Liver (tissue), 9 donors: Measurements from ENCODE around the gene CISTR. TPM values are rescaled to one million over a fixed set of nuclear protein-coding genes. Genes with fewer than 3 reads are reported as not detected.

Experiments used
- DNase-seq: peaks from one replicate; pipeline ENCODE4 v3.0.0-alpha.2; 2017; ENCODE audit warnings: low spot score
- H3K27ac ChIP-seq, 2 donors: one replicate each; pipeline ENCODE4 v1.7.0; 2013; ENCODE audit warnings: inconsistent platforms in 2 of 2, low read length in 2 of 2, control low read depth in 1 of 2, low read depth in 1 of 2, mild to moderate bottlenecking in 1 of 2
- H3K27me3 ChIP-seq, 4 donors: one replicate each; pipeline versions ENCODE4 v1.6.1 to v1.7.0; 2013; ENCODE audit warnings: low read length in 3 of 4, inconsistent platforms in 1 of 4, mild to moderate bottlenecking in 1 of 4, moderate library complexity in 1 of 4; ENCODE audit not compliant: control insufficient read depth in 4 of 4, insufficient read depth in 4 of 4
- H3K36me3 ChIP-seq, 4 donors: one replicate each; pipeline versions ENCODE4 v1.6.1 to v1.7.0; 2013; ENCODE audit warnings: low read length in 3 of 4, mild to moderate bottlenecking in 3 of 4, low read depth in 1 of 4, moderate library complexity in 1 of 4; ENCODE audit not compliant: control insufficient read depth in 4 of 4, insufficient read depth in 3 of 4
- H3K4me1 ChIP-seq, 4 donors: one replicate each; pipeline versions ENCODE4 v1.6.1 to v1.7.0; 2013; ENCODE audit warnings: low read length in 3 of 4, mild to moderate bottlenecking in 3 of 4, moderate library complexity in 1 of 4; ENCODE audit not compliant: control insufficient read depth in 4 of 4, insufficient read depth in 4 of 4
- H3K4me3 ChIP-seq, 3 donors: one replicate each; pipeline versions ENCODE4 v1.6.1 to v1.7.0; 2013; ENCODE audit warnings: low read length in 3 of 3, control low read depth in 1 of 3, low read depth in 1 of 3, mild to moderate bottlenecking in 1 of 3
- H3K9ac ChIP-seq, 2 donors: one replicate each; pipeline ENCODE4 v1.7.0; 2013; ENCODE audit warnings: low read length in 2 of 2, mild to moderate bottlenecking in 2 of 2, moderate library complexity in 2 of 2, control low read depth in 1 of 2, low read depth in 1 of 2
- H3K9me3 ChIP-seq, 4 donors: one replicate each; pipeline versions ENCODE4 v1.6.1 to v1.7.0; 2013; ENCODE audit warnings: low read length in 3 of 4; ENCODE audit not compliant: control insufficient read depth in 4 of 4
- EGR1 ChIP-seq, 2 donors: IDR thresholded peaks; 2 replicates each; pipeline ENCODE4 v1.6.1; 2016 to 2018; ENCODE audit warnings: antibody characterized with exemption in 2 of 2, low read depth in 2 of 2
- FOXA1 ChIP-seq: IDR thresholded peaks from 2 replicates; pipeline ENCODE4 v1.6.1; 2016; ENCODE audit warnings: antibody characterized with exemption
- FOXA2 ChIP-seq: IDR thresholded peaks from 2 replicates; pipeline ENCODE4 v1.6.1; 2016; ENCODE audit warnings: antibody characterized with exemption
- GABPA ChIP-seq, 2 donors: IDR thresholded peaks in 1 of 2; conservative IDR thresholded peaks in 1 of 2; 2 replicates each; pipeline ENCODE4 v1.6.1; 2016; ENCODE audit warnings: antibody characterized with exemption in 2 of 2, mild to moderate bottlenecking in 1 of 2, moderate library complexity in 1 of 2
- HNF4G ChIP-seq: IDR thresholded peaks from 2 replicates; pipeline ENCODE4 v1.6.1; 2016; ENCODE audit warnings: antibody characterized with exemption
- JUND ChIP-seq, 2 donors: IDR thresholded peaks; 2 replicates each; pipeline ENCODE4 v1.6.1; 2016; ENCODE audit warnings: antibody characterized with exemption in 2 of 2
- NR2F2 ChIP-seq: IDR thresholded peaks from 2 replicates; pipeline ENCODE4 v1.6.1; 2016; ENCODE audit warnings: antibody characterized with exemption
- RAD21 ChIP-seq, 2 donors: IDR thresholded peaks; 2 replicates each; pipeline ENCODE4 v1.6.1; 2016; ENCODE audit warnings: antibody characterized with exemption in 2 of 2, mild to moderate bottlenecking in 2 of 2
- RXRA ChIP-seq, 2 donors: IDR thresholded peaks; 2 replicates each; pipeline ENCODE4 v1.6.1; 2017 to 2018; ENCODE audit warnings: antibody characterized with exemption in 2 of 2, mild to moderate bottlenecking in 1 of 2
- SP1 ChIP-seq: IDR thresholded peaks from 2 replicates; pipeline ENCODE4 v1.6.1; 2018; ENCODE audit warnings: antibody characterized with exemption, mild to moderate bottlenecking
- TAF1 ChIP-seq: conservative IDR thresholded peaks from 2 replicates; pipeline ENCODE4 v1.6.1; 2016; ENCODE audit warnings: antibody characterized with exemption, mild to moderate bottlenecking
- YY1 ChIP-seq: IDR thresholded peaks from 2 replicates; pipeline ENCODE4 v1.6.1; 2016; ENCODE audit warnings: antibody characterized with exemption, mild to moderate bottlenecking
- WGBS: extraction: QIAGEN DNeasy Blood & Tissue Kit; methylation state at CpG from one replicate; pipeline ENCODE4 v1.1.7; 2013; 5-methylcytosine and 5-hydroxymethylcytosine counted together
- polyA plus RNA-seq, 2 donors: library from polyadenylated mRNA; stranded (reverse) in 1 of 2; unstranded in 1 of 2; fragments of 200-250 nt in 1 of 2; fragments of >200 nt in 1 of 2; fragmentation: Nextera tagmentation in 1 of 2; extraction: Ambion mirVana in 1 of 2; gene quantifications; one replicate each; pipeline versions ENCODE4 v1.2.1 to v1.2.3, GENCODE V29; 2013 to 2015
- total RNA-seq, 2 donors: library from RNA; depleted of rRNA; stranded (reverse); fragments of >200 nt; gene quantifications; one replicate each; pipeline ENCODE4 v1.2.3, GENCODE V29; 2014
- TF ChIP-seq, protein P1 (sequence below): IDR thresholded peaks from 2 replicates; pipeline ENCODE4 v1.6.1; 2016; ENCODE audit warnings: antibody characterized with exemption
- TF ChIP-seq, protein P2 (sequence below): IDR thresholded peaks from 2 replicates; pipeline ENCODE4 v1.6.1; 2016; ENCODE audit warnings: antibody characterized with exemption
- TF ChIP-seq, protein P3 (sequence below): IDR thresholded peaks from 2 replicates; pipeline ENCODE4 v1.6.1; 2016; ENCODE audit warnings: antibody characterized with exemption, mild to moderate bottlenecking
- TF ChIP-seq, protein P4 (sequence below): IDR thresholded peaks from 2 replicates; pipeline ENCODE4 v1.6.1; 2016; ENCODE audit warnings: antibody characterized with exemption
- donor health status: healthy.
- donor health status: healthy.
- donor health status: healthy.
- donor health status: healthy.
- donor health status: healthy.

CISTR gene
- total and polyA plus RNA-seq, 4 donors = not detected

DNA sequence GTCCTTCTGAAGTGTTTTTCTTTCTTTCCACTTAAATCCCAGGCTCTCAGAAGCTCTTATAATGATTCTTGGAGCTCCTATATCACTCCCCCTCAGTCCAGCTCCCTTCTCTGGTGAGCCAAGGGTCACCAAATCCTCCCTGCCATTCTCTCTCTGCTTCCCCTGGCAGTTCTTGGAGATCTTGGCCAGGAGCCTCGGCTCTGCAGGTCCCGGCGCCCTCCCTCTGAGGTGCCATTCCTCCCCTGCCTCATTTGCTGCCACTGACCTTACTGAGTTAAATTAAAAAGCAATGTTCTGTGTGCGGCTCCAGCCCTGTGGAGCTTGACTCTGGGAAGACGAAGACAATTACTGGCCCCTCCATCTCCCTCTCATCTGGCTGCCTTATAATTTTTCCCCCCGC lies 7.0 kb downstream of the CISTR start:
- Histone ChIP-seq H3K9me3 (no peaks in the 10 kb centered on the region), H3K36me3 (no peaks in the 10 kb centered on the region), H3K9ac (no peak overlapping the region), H3K4me3 (no peak overlapping the region), H3K27me3 (peaks cover 0 to 26% (median 5%) of the 10 kb centered on the region in 4 donors), H3K27ac (no peak overlapping the region), H3K4me1 (peaks cover 0 to 3% (median 0%) of the 10 kb centered on the region in 4 donors)
- no peak for DNase-seq
- TF ChIP-seq, protein P1, sequence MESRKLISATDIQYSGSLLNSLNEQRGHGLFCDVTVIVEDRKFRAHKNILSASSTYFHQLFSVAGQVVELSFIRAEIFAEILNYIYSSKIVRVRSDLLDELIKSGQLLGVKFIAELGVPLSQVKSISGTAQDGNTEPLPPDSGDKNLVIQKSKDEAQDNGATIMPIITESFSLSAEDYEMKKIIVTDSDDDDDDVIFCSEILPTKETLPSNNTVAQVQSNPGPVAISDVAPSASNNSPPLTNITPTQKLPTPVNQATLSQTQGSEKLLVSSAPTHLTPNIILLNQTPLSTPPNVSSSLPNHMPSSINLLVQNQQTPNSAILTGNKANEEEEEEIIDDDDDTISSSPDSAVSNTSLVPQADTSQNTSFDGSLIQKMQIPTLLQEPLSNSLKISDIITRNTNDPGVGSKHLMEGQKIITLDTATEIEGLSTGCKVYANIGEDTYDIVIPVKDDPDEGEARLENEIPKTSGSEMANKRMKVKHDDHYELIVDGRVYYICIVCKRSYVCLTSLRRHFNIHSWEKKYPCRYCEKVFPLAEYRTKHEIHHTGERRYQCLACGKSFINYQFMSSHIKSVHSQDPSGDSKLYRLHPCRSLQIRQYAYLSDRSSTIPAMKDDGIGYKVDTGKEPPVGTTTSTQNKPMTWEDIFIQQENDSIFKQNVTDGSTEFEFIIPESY = no peak
- TF ChIP-seq NR2F2 = no peak
- TF ChIP-seq, protein P2, sequence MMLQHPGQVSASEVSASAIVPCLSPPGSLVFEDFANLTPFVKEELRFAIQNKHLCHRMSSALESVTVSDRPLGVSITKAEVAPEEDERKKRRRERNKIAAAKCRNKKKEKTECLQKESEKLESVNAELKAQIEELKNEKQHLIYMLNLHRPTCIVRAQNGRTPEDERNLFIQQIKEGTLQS = no peak
- TF ChIP-seq JUND (IDR thresholded peaks at IDR 0.05) = no peak
- no peak for TF ChIP-seq FOXA2
- TF ChIP-seq HNF4G = no peak
- no peak for TF ChIP-seq TAF1
- TF ChIP-seq EGR1 (IDR thresholded peaks at IDR 0.05; ENCODE audit: low read depth in 2 of 2) = no peak
- no peak for TF ChIP-seq RAD21 (IDR thresholded peaks at IDR 0.05)
- TF ChIP-seq SP1 = no peak
- TF ChIP-seq, protein P3, sequence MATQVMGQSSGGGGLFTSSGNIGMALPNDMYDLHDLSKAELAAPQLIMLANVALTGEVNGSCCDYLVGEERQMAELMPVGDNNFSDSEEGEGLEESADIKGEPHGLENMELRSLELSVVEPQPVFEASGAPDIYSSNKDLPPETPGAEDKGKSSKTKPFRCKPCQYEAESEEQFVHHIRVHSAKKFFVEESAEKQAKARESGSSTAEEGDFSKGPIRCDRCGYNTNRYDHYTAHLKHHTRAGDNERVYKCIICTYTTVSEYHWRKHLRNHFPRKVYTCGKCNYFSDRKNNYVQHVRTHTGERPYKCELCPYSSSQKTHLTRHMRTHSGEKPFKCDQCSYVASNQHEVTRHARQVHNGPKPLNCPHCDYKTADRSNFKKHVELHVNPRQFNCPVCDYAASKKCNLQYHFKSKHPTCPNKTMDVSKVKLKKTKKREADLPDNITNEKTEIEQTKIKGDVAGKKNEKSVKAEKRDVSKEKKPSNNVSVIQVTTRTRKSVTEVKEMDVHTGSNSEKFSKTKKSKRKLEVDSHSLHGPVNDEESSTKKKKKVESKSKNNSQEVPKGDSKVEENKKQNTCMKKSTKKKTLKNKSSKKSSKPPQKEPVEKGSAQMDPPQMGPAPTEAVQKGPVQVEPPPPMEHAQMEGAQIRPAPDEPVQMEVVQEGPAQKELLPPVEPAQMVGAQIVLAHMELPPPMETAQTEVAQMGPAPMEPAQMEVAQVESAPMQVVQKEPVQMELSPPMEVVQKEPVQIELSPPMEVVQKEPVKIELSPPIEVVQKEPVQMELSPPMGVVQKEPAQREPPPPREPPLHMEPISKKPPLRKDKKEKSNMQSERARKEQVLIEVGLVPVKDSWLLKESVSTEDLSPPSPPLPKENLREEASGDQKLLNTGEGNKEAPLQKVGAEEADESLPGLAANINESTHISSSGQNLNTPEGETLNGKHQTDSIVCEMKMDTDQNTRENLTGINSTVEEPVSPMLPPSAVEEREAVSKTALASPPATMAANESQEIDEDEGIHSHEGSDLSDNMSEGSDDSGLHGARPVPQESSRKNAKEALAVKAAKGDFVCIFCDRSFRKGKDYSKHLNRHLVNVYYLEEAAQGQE = no peak
- no peak for TF ChIP-seq GABPA (IDR thresholded peaks at IDR 0.05 in 1 of 2, conservative IDR thresholded peaks at IDR 0.05 in 1 of 2)
- no peak for TF ChIP-seq FOXA1
- TF ChIP-seq RXRA (IDR thresholded peaks at IDR 0.05) = no peak
- TF ChIP-seq YY1 = no peak
- TF ChIP-seq, protein P4, sequence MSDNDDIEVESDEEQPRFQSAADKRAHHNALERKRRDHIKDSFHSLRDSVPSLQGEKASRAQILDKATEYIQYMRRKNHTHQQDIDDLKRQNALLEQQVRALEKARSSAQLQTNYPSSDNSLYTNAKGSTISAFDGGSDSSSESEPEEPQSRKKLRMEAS = no peak
- 56% methylated on average over 6 of the region's 6 CpGs for WGBS

GRCh38 chr12:53744130-53744441 lies 7.7 kb downstream of the CISTR start:
- no peaks in the 10 kb centered on the region for H3K9me3 ChIP-seq
- no peak for TF ChIP-seq SP1
- no peak for TF ChIP-seq YY1
- TF ChIP-seq JUND (IDR thresholded peaks at IDR 0.05) = no peak
- no peak for TF ChIP-seq EGR1 (IDR thresholded peaks at IDR 0.05; ENCODE audit: low read depth in 2 of 2)
- TF ChIP-seq RAD21 (IDR thresholded peaks at IDR 0.05) = no peak
- no peak for TF ChIP-seq FOXA1
- no peak for TF ChIP-seq NR2F2
- H3K36me3 ChIP-seq = no peaks in the 10 kb centered on the region
- no peak overlapping the region for H3K4me3 ChIP-seq
- 85% methylated on average over 1 of the region's 1 CpG for WGBS
- no peak overlapping the region for H3K9ac ChIP-seq
- no peak for DNase-seq
- no peak overlapping the region for H3K27ac ChIP-seq
- peaks cover 0 to 29% (median 8%) of the 10 kb centered on the region in 4 donors for H3K27me3 ChIP-seq
- peaks cover 0 to 7% (median 4%) of the 10 kb centered on the region in 4 donors for H3K4me1 ChIP-seq
